IMR-90 (cell line): ENCODE results near the gene PAN2. TPM values are rescaled to one million over a fixed set of nuclear protein-coding genes. Genes with fewer than 3 reads are reported as not detected.

Source experiments
- ATAC-seq: fragments of 200-7000 bp; cut with Tn5 transposase; 2 replicates; pipeline ENCODE4 v1.9.1; 2020; ENCODE audit warnings: low read depth, mild to moderate bottlenecking, moderate library complexity
- BruUV-seq: library from RNA; stranded (reverse); fragments of 400-500 nt; replicated peaks from 2 replicates; lab custom pipeline; 2021; lab: Mats Ljungman, UMichigan
- CTCF ChIA-PET: fragments of 300-600 bp; formaldehyde crosslinking; extraction: SDS; loops from one replicate; lab custom pipeline; 2021; ENCODE audit warnings: antibody characterized with exemption; lab: Yijun Ruan, JAX
- POLR2A ChIA-PET: fragments of 300-600 bp; sonication (Branson Sonifier 250); formaldehyde crosslinking; loops from one replicate; lab custom pipeline; 2022; ENCODE audit warnings: antibody characterized with exemption; ENCODE audit not compliant: unreplicated experiment; lab: Charles Lee
- DNase-seq: peaks from one replicate; pipeline ENCODE4 v3.0.0; 2013
- H2AFZ ChIP-seq: replicated peaks from 2 replicates; pipeline ENCODE3; 2013; ENCODE audit warnings: low read length, mild to moderate bottlenecking; ENCODE audit not compliant: poor library complexity
- H2AK5ac ChIP-seq: 2 replicates; pipeline ENCODE4 v1.6.1; 2013; ENCODE audit warnings: low read depth, low read length, inconsistent platforms
- H2AK9ac ChIP-seq: replicated peaks from 2 replicates; pipeline ENCODE3; 2013; ENCODE audit warnings: mild to moderate bottlenecking, low read depth, low read length, moderate library complexity; ENCODE audit not compliant: poor library complexity
- H2BK120ac ChIP-seq: 2 replicates; pipeline ENCODE4 v1.6.1; 2013; ENCODE audit warnings: low read depth, low read length, inconsistent platforms
- H2BK15ac ChIP-seq: 3 replicates; pipeline ENCODE4 v1.6.1; 2013; ENCODE audit warnings: low read depth, low read length, inconsistent platforms
- H2BK20ac ChIP-seq: 2 replicates; pipeline ENCODE4 v1.6.1; 2013; ENCODE audit warnings: low read depth, mild to moderate bottlenecking, inconsistent platforms, low read length, moderate library complexity
- H2BK5ac ChIP-seq: 2 replicates; pipeline ENCODE4 v1.6.1; 2013; ENCODE audit warnings: mild to moderate bottlenecking, low read depth, low read length, inconsistent platforms; ENCODE audit not compliant: poor library complexity, severe bottlenecking
- H3K14ac ChIP-seq: replicated peaks from 2 replicates; pipeline ENCODE4 v1.6.1; 2013; ENCODE audit warnings: low read depth, low read length, inconsistent platforms
- H3K18ac ChIP-seq: 2 replicates; pipeline ENCODE4 v1.6.1; 2013; ENCODE audit warnings: low read depth, low read length, control low read depth
- H3K23ac ChIP-seq: 2 replicates; pipeline ENCODE4 v1.6.1; 2013; ENCODE audit warnings: low read depth, low read length, inconsistent platforms
- H3K27ac ChIP-seq: 2 replicates; pipeline ENCODE4 v1.5.1; 2013; ENCODE audit warnings: mild to moderate bottlenecking, control low read depth, low read length; ENCODE audit not compliant: insufficient read depth
- H3K27me3 ChIP-seq: 2 replicates; pipeline ENCODE4 v1.6.1; 2013; ENCODE audit warnings: low read length; ENCODE audit not compliant: control insufficient read depth, insufficient read depth
- H3K36me3 ChIP-seq: 2 replicates; pipeline ENCODE4 v1.6.1; 2013; ENCODE audit warnings: low read length, mixed read lengths; ENCODE audit not compliant: control insufficient read depth, insufficient read depth
- H3K4ac ChIP-seq: 2 replicates; pipeline ENCODE4 v1.6.1; 2013; ENCODE audit warnings: low read depth, low read length, inconsistent platforms
- H3K4me1 ChIP-seq: 2 replicates; pipeline ENCODE4 v1.6.1; 2013; ENCODE audit warnings: low read length, mixed read lengths; ENCODE audit not compliant: control insufficient read depth, insufficient read depth
- H3K4me2 ChIP-seq: 2 replicates; pipeline ENCODE4 v1.6.1; 2013; ENCODE audit warnings: low read depth, mild to moderate bottlenecking, control low read depth, low read length, moderate library complexity
- H3K4me3 ChIP-seq: 2 replicates; pipeline ENCODE4 v1.5.1; 2013; ENCODE audit warnings: low read depth, mild to moderate bottlenecking, control low read depth, low read length, moderate library complexity; ENCODE audit not compliant: insufficient read depth
- H3K56ac ChIP-seq: 2 replicates; pipeline ENCODE4 v1.6.1; 2013; ENCODE audit warnings: low read length, inconsistent platforms; ENCODE audit not compliant: insufficient read depth; ENCODE audit errors: extremely low read depth
- H3K79me1 ChIP-seq, 2 experiments: 2 replicates each; pipeline ENCODE4 v1.6.1; 2013; ENCODE audit warnings: low read length in 2 of 2, inconsistent platforms in 1 of 2, low read depth in 1 of 2
- H3K9ac ChIP-seq: 2 replicates; pipeline ENCODE4 v1.6.1; 2013; ENCODE audit warnings: low read depth, low read length, control low read depth
- H3K9me1 ChIP-seq: 2 replicates; pipeline ENCODE4 v1.6.1; 2013; ENCODE audit warnings: low read length, inconsistent platforms; ENCODE audit not compliant: insufficient read depth
- H3K9me3 ChIP-seq: 2 replicates; pipeline ENCODE4 v1.6.1; 2013; ENCODE audit warnings: low read length; ENCODE audit not compliant: control insufficient read depth, insufficient read depth
- H4K20me1 ChIP-seq: 2 replicates; pipeline ENCODE4 v1.6.1; 2013; ENCODE audit warnings: low read length, inconsistent platforms; ENCODE audit not compliant: insufficient read depth
- H4K5ac ChIP-seq: 2 replicates; pipeline ENCODE4 v1.6.1; 2013; ENCODE audit warnings: mild to moderate bottlenecking, low read depth, low read length, control low read depth
- H4K8ac ChIP-seq, 2 experiments: 2 replicates each; pipeline ENCODE4 v1.6.1; 2013; ENCODE audit warnings: low read depth in 2 of 2, low read length in 2 of 2, control low read depth in 1 of 2, inconsistent platforms in 1 of 2
- H4K91ac ChIP-seq: 2 replicates; pipeline ENCODE4 v1.6.1; 2013; ENCODE audit warnings: low read depth, low read length, inconsistent platforms; ENCODE audit not compliant: insufficient read depth
- BHLHE40 ChIP-seq: fragments of 150-350 bp; IDR thresholded peaks from 2 replicates; pipeline ENCODE4 v1.6.1; 2016; ENCODE audit warnings: mild to moderate bottlenecking, low read depth, low read length
- CEBPB ChIP-seq: IDR thresholded peaks from 2 replicates; pipeline ENCODE4 v1.6.1; 2012; ENCODE audit warnings: low read depth, low read length, improper control_type of control experiment
- CHD1 ChIP-seq: IDR thresholded peaks from 2 replicates; pipeline ENCODE4 v1.6.1; 2012; ENCODE audit warnings: low read depth, low read length, improper control_type of control experiment
- CTCF ChIP-seq: conservative IDR thresholded peaks from 2 replicates; pipeline ENCODE4 v1.5.1; 2012; ENCODE audit warnings: mild to moderate bottlenecking, low read depth, low read length, improper control_type of control experiment
- FOS ChIP-seq: fragments of 150-350 bp; IDR thresholded peaks from 2 replicates; pipeline ENCODE4 v1.6.1; 2016; ENCODE audit warnings: low read depth, low read length
- POLR2A ChIP-seq: IDR thresholded peaks from 2 replicates; pipeline ENCODE4 v1.6.1; 2012; ENCODE audit warnings: mild to moderate bottlenecking, low read depth, low read length
- RAD21 ChIP-seq: IDR thresholded peaks from 2 replicates; pipeline ENCODE4 v1.6.1; 2012; ENCODE audit warnings: low read length, improper control_type of control experiment
- RCOR1 ChIP-seq: IDR thresholded peaks from 2 replicates; pipeline ENCODE4 v1.6.1; 2012; ENCODE audit warnings: mild to moderate bottlenecking, low read length, improper control_type of control experiment; ENCODE audit not compliant: insufficient replicate concordance
- RFX5 ChIP-seq: IDR thresholded peaks from 2 replicates; pipeline ENCODE4 v1.8.0; 2012; ENCODE audit warnings: low read depth, mild to moderate bottlenecking, low read length, moderate library complexity
- USF2 ChIP-seq: fragments of 150-350 bp; IDR thresholded peaks from 2 replicates; pipeline ENCODE4 v1.6.1; 2017; ENCODE audit warnings: mild to moderate bottlenecking, antibody characterized with exemption, low read length, low read depth
- WGBS, 2 experiments: methylation state at CpG; one replicate each; pipeline versions ENCODE4 v1.1.5 to v1.1.7; 2013; ENCODE audit warnings: missing lambda C conversion rate in 2 of 2; ENCODE audit not compliant: insufficient read length in 1 of 2; ENCODE audit errors: extremely low coverage in 2 of 2; 5-methylcytosine and 5-hydroxymethylcytosine counted together
- dilution Hi-C: fragments of 300-500 bp; cut with HindIII; formaldehyde crosslinking; loops from one replicate; pipeline ENCODE4 v1.14.3; 2018; ENCODE audit warnings: low sequenced_read_pairs; ENCODE audit not compliant: unreplicated experiment
- in situ Hi-C: fragments of 300-500 bp; cut with MboI; formaldehyde crosslinking; loops from 3 replicates; pipeline ENCODE4 v1.14.3; 2019; ENCODE audit warnings: low sequenced_read_pairs, inconsistent platforms, mixed read lengths
- intact Hi-C: fragments of 100-400 bp; cut with micrococcal nuclease; formaldehyde crosslinking; loops from 2 replicates; pipeline ENCODE4 v1.10.0; 2022
- polyA plus RNA-seq, 3 experiments: library from polyadenylated mRNA; depleted of rRNA; stranded (reverse); fragments of >200 nt; gene quantifications; 2 replicates each; pipeline ENCODE4 v1.2.3, GENCODE V29; 2012; ENCODE audit warnings: low replicate concordance in 1 of 3
- total RNA-seq: library from RNA; depleted of rRNA; stranded (reverse); fragments of >200 nt; gene quantifications from 2 replicates; pipeline ENCODE4 v1.2.3, GENCODE V29; 2012

The PAN2 gene
- total and polyA plus RNA-seq, 2 of the 4 experiments (the other 2 are of a cell fraction) = 9.7 to 20.2 TPM

- TF ChIP-seq CHD1 (no peak), CEBPB (no peak), RFX5 (no peak), USF2 (no peak), POLR2A (no peak), FOS (no peak)
These were observed 41.2 kb upstream of the PAN2 start (continued) for GRCh38 chr12:56374726-56375597.

- in situ Hi-C loops (no loop called here), intact Hi-C loops (no loop called here), dilution Hi-C loops (no loop called here)
- no TSS peak for BruUV-seq
- no peak overlapping the region for H3K18ac ChIP-seq
- no peak overlapping the region for H3K4me3 ChIP-seq
- no peak overlapping the region for H2BK15ac ChIP-seq
- ChIA-PET CTCF (no interaction called here), POLR2A (no interaction called here)
- TF ChIP-seq FOS (no peak), CTCF (no peak), CEBPB (no peak), POLR2A (no peak), RCOR1 (no peak), BHLHE40 (no peak), RAD21 (no peak), CHD1 (no peak)
- no peak overlapping the region for H2AFZ ChIP-seq
- H2BK20ac ChIP-seq = no peak overlapping the region
- H3K9me1 ChIP-seq = no peaks in the 10 kb centered on the region
- H3K27me3 ChIP-seq = no peaks in the 10 kb centered on the region; the same call in 1 of the 2 replicates
- H3K36me3 ChIP-seq = no peaks in the 10 kb centered on the region
- no peaks in the 10 kb centered on the region for H3K9me3 ChIP-seq
- no peak for DNase-seq
- H4K5ac ChIP-seq = no peak overlapping the region
- no peak overlapping the region for H4K8ac ChIP-seq
- no peaks in the 10 kb centered on the region for H4K20me1 ChIP-seq
- no peak overlapping the region for H3K4ac ChIP-seq
- H3K4me1 ChIP-seq = no peaks in the 10 kb centered on the region
- no peak overlapping the region for H3K14ac ChIP-seq
- no peak overlapping the region for H2AK9ac ChIP-seq
- no CpG with 5 or more reads among the region's 1 CpG for whole genome bisulfite sequencing, 2 experiments
- no peak overlapping the region for H2AK5ac ChIP-seq
- H3K23ac ChIP-seq = no peak overlapping the region
- H2BK120ac ChIP-seq = no peak overlapping the region
- no peak overlapping the region for H3K9ac ChIP-seq
- no peak overlapping the region for H4K91ac ChIP-seq
- no peak overlapping the region for H3K27ac ChIP-seq
- no peak overlapping the region for H2BK5ac ChIP-seq
- H3K56ac ChIP-seq = no peak overlapping the region
- H3K4me2 ChIP-seq = no peak overlapping the region
- ATAC-seq = no peak
- H3K79me1 ChIP-seq = no peaks in the 10 kb centered on the region
These were observed 39.7 kb upstream of the PAN2 start for GRCh38 chr12:56373515-56373914.
